HCT116 (cell line): ENCODE results near the gene FAM168A. TPM values are rescaled to one million over a fixed set of nuclear protein-coding genes. Genes with fewer than 3 reads are reported as not detected.

Experiments
- ATAC-seq: fragments of 200-7000 bp; cut with Tn5 transposase; 2 replicates; pipeline ENCODE4 v1.9.1; 2020; ENCODE audit warnings: mild to moderate bottlenecking, moderate library complexity
- BruUV-seq: library from RNA; stranded (reverse); fragments of 400-500 nt; replicated peaks from 2 replicates; lab custom pipeline; 2021; lab: Mats Ljungman, UMichigan
- CTCF ChIA-PET: fragments of 300-600 bp; sonication (Branson Sonifier 250); formaldehyde crosslinking; loops from one replicate; lab custom pipeline; 2021; ENCODE audit warnings: antibody characterized with exemption; lab: Charles Lee
- POLR2A ChIA-PET: fragments of 300-600, 350-600 bp; sonication (Branson Sonifier 250); formaldehyde crosslinking; loops from one replicate; lab custom pipeline; 2021; ENCODE audit warnings: antibody characterized with exemption; lab: Charles Lee
- RAD21 ChIA-PET, 2 experiments: fragments of 300-600 bp; sonication (Branson Sonifier 250); formaldehyde crosslinking; loops; one replicate each; lab custom pipeline; 2023; ENCODE audit warnings: low total read pairs in 2 of 2; ENCODE audit not compliant: uncharacterized antibody in 2 of 2, unreplicated experiment in 2 of 2, low non-redundant PET in 1 of 2; lab: Charles Lee
- DNase-seq: peaks from one replicate; pipeline ENCODE4 v3.0.0-alpha.2; 2010; ENCODE audit warnings: low read depth, low spot score
- H2AFZ ChIP-seq: fragments of 200-600 bp; shearing (Covaris generic), sonication (generic); 2 replicates; pipeline ENCODE4 v1.6.1; 2017; ENCODE audit warnings: low read depth, mixed run types, mixed read lengths, antibody characterized with exemption, low read length; ENCODE audit not compliant: poor library complexity, severe bottlenecking
- H3K27ac ChIP-seq: 2 replicates; pipeline ENCODE4 v1.5.1; 2012; ENCODE audit warnings: low read depth, low read length
- H3K27me3 ChIP-seq: fragments of 200-600 bp; sonication (generic); 2 replicates; pipeline ENCODE4 v1.6.1; 2016; ENCODE audit warnings: mixed run types, low read length, mixed read lengths; ENCODE audit not compliant: insufficient read depth
- H3K36me3 ChIP-seq, 2 experiments: fragments of 200-500 bp in 1 of 2; fragments of 200-600 bp in 1 of 2; sonication (Bioruptor generic) in 1 of 2; sonication (generic) in 1 of 2; 2 replicates each; pipeline versions ENCODE4 v1.5.1 to v1.6.1; 2014 to 2016; ENCODE audit warnings: low read length in 2 of 2, inconsistent platforms in 1 of 2, mixed read lengths in 1 of 2, mixed run types in 1 of 2; ENCODE audit not compliant: insufficient read depth in 2 of 2, control insufficient read depth in 1 of 2
- H3K4me1 ChIP-seq, 2 experiments: fragments of 200-600 bp in 1 of 2; sonication (generic) in 1 of 2; 2 replicates each; pipeline versions ENCODE4 v1.5.1 to v1.6.1; 2012 to 2017; ENCODE audit warnings: low read length in 2 of 2, inconsistent platforms in 1 of 2, mild to moderate bottlenecking in 1 of 2, mixed read lengths in 1 of 2, mixed run types in 1 of 2, moderate library complexity in 1 of 2; ENCODE audit not compliant: insufficient read depth in 2 of 2, control insufficient read depth in 1 of 2
- H3K4me2 ChIP-seq: fragments of 200-600 bp; sonication (generic); 2 replicates; pipeline ENCODE4 v1.6.1; 2017; ENCODE audit warnings: mixed run types, low read length, mixed read lengths
- H3K4me3 ChIP-seq, 2 experiments: fragments of 200-600 bp in 1 of 2; sonication (generic) in 1 of 2; replicated peaks in 1 of 2; 2 replicates each; pipeline ENCODE4 v1.5.1; 2011 to 2016; ENCODE audit warnings: low read length in 2 of 2, control low read depth in 1 of 2, low read depth in 1 of 2, mild to moderate bottlenecking in 1 of 2, mixed read lengths in 1 of 2, mixed run types in 1 of 2
- H3K79me2 ChIP-seq: fragments of 200-600 bp; sonication (generic); 2 replicates; pipeline ENCODE4 v1.6.1; 2017; ENCODE audit warnings: mild to moderate bottlenecking, mixed run types, low read length, moderate library complexity, mixed read lengths; ENCODE audit not compliant: insufficient read depth
- H3K9ac ChIP-seq: fragments of 200-600 bp; sonication (generic); 2 replicates; pipeline ENCODE4 v1.6.1; 2016; ENCODE audit warnings: low read length, mixed read lengths
- H3K9me2 ChIP-seq: fragments of 200-600 bp; sonication (generic), shearing (Covaris generic); 2 replicates; pipeline ENCODE4 v1.6.1; 2017; ENCODE audit warnings: mixed run types, mild to moderate bottlenecking, moderate library complexity; ENCODE audit not compliant: insufficient read depth
- H3K9me3 ChIP-seq, 2 experiments: fragments of 200-500 bp in 1 of 2; fragments of 200-600 bp in 1 of 2; sonication (Bioruptor generic) in 1 of 2; sonication (generic) in 1 of 2; 2 replicates each; pipeline ENCODE4 v1.6.1; 2014 to 2017; ENCODE audit warnings: low read length in 2 of 2, mixed read lengths in 2 of 2, inconsistent platforms in 1 of 2, low read depth in 1 of 2, mild to moderate bottlenecking in 1 of 2, mixed run types in 1 of 2, moderate library complexity in 1 of 2; ENCODE audit not compliant: control insufficient read depth in 1 of 2, insufficient read depth in 1 of 2
- H4K20me1 ChIP-seq: fragments of 200-600 bp; sonication (generic), shearing (Covaris generic); 2 replicates; pipeline ENCODE4 v1.6.1; 2017; ENCODE audit warnings: mixed run types, mild to moderate bottlenecking, moderate library complexity; ENCODE audit not compliant: insufficient read depth
- CBX3 ChIP-seq: IDR thresholded peaks from 2 replicates; pipeline ENCODE4 v1.6.1; 2012; ENCODE audit warnings: low read depth
- CEBPB ChIP-seq: IDR thresholded peaks from 2 replicates; pipeline ENCODE4 v1.6.1; 2012; ENCODE audit warnings: low read depth
- EZH2 ChIP-seq: fragments of 200-600 bp; sonication (generic); IDR thresholded peaks from 2 replicates; pipeline ENCODE4 v1.6.1; 2017; ENCODE audit warnings: antibody characterized with exemption, mixed run types
- EZH2phosphoT487 ChIP-seq: fragments of 200-600 bp; IDR thresholded peaks from 2 replicates; pipeline ENCODE4 v1.6.1; 2018; ENCODE audit warnings: antibody characterized with exemption, borderline replicate concordance
- RAD21 ChIP-seq: IDR thresholded peaks from 2 replicates; pipeline ENCODE4 v1.6.1; 2012; ENCODE audit warnings: low read depth, mild to moderate bottlenecking
- ZFX ChIP-seq: fragments of 450-650 bp; IDR thresholded peaks from 2 replicates; pipeline ENCODE4 v1.6.1; 2017
- intact Hi-C: fragments of 100-400 bp; cut with micrococcal nuclease; formaldehyde crosslinking; loops from 2 replicates; pipeline ENCODE4 v1.10.0; 2022
- total RNA-seq: library from RNA; stranded (reverse); gene quantifications from one replicate; pipeline ENCODE4 v1.2.1, GENCODE V29; 2021; ENCODE audit not compliant: unreplicated experiment
- TF ChIP-seq, protein P1 (sequence below), 3 experiments: fragments of 200-600 bp in 1 of 3; sonication (generic) in 1 of 3; IDR thresholded peaks in 2 of 3; conservative IDR thresholded peaks in 1 of 3; 2 replicates each; pipeline ENCODE4 v1.5.1; 2012 to 2017; ENCODE audit warnings: low read depth in 2 of 3, low read length in 2 of 3, antibody characterized with exemption in 1 of 3, borderline replicate concordance in 1 of 3, control low read depth in 1 of 3, mild to moderate bottlenecking in 1 of 3, mixed read lengths in 1 of 3, mixed run types in 1 of 3, moderate library complexity in 1 of 3; ENCODE audit not compliant: insufficient read depth in 1 of 3
- TF ChIP-seq, protein P2 (sequence below): IDR thresholded peaks from 2 replicates; pipeline ENCODE4 v1.6.1; 2012
- TF ChIP-seq, protein P3 (sequence below): IDR thresholded peaks from 2 replicates; pipeline ENCODE4 v1.6.1; 2011; ENCODE audit warnings: mild to moderate bottlenecking, low read length, moderate library complexity; ENCODE audit not compliant: insufficient replicate concordance; ENCODE audit errors: extremely low read depth

The FAM168A gene
- total RNA-seq, 1 experiment from 2014 or later = 31.5 TPM

DNA sequence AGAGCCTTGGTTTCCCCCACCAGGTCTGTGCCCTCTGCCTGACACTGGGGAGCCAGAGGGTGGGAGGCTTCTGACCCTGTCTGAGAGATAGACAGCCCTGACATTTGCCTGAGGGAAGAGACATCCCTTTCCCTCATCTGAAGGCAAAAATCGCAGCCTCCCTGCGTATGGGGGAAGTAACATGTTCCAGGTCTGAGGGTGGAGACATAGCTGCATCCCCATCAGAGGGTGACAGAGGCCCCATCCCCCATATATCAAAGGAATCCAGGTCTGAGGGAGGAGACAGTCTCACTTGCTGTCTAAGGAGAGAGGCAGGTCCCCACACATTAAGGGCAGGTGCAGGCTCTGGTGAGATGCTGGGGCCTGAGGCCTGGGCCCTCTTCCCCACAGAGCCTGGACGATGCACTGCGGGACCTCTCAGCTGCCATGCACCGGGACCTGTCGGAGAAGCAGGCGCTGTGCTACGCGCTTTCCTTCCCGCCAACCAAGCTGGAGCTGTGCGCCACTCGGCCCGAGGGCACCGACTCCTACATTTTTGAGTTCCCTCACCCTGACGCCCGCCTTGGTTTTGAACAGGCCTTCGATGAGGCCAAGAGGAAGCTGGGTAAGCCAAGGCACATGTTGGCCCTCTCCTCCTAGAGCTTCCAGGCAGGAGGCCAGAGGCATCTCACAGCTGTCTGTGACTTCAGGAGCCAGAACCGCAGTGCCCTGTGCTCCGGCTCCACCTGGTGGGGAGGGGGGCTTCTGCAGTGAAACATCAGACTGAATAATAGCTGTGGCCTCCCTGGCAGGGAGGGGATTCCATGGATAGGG is 237.8 kb downstream of the FAM168A start:
- Histone ChIP-seq H3K27me3 (no peaks in the 10 kb centered on the region), H3K79me2 (no peaks in the 10 kb centered on the region), H3K4me1 (peaks cover 0 to 14% of the 10 kb centered on the region in 2 experiments; a peak in 1 of 4 replicates), H4K20me1 (no peaks in the 10 kb centered on the region), H3K9me3 (no peaks in the 10 kb centered on the region), H3K27ac (no peak overlapping the region), H3K9me2 (no peaks in the 10 kb centered on the region), H3K4me3 (no peak overlapping the region), H3K4me2 (no peak overlapping the region), H2AFZ (no peak overlapping the region), H3K36me3 (no peaks in the 10 kb centered on the region; a peak in 1 of 4 replicates), H3K9ac (no peak overlapping the region)
- DNase-seq (no peak), ATAC-seq (peak; percentile 38)
- ChIA-PET RAD21 (interaction anchor here (0.7 to 1.3 kb wide), 3 partner anchors 9 to 53 kb away, joined by 3 to 5 read pairs (median 3); no protein-coding TSS in a partner anchor), POLR2A (no interaction called here), CTCF (interaction anchor here (0.8 to 3.3 kb wide), 9 partner anchors 9 to 53 kb away, joined by 3 to 40 read pairs (median 5); no protein-coding TSS in a partner anchor)
- intact Hi-C loops = no loop called here
- no peak for TF ChIP-seq EZH2phosphoT487
- TF ChIP-seq RAD21 = peak; percentile 54
- TF ChIP-seq CEBPB = no peak
- TF ChIP-seq, protein P1, sequence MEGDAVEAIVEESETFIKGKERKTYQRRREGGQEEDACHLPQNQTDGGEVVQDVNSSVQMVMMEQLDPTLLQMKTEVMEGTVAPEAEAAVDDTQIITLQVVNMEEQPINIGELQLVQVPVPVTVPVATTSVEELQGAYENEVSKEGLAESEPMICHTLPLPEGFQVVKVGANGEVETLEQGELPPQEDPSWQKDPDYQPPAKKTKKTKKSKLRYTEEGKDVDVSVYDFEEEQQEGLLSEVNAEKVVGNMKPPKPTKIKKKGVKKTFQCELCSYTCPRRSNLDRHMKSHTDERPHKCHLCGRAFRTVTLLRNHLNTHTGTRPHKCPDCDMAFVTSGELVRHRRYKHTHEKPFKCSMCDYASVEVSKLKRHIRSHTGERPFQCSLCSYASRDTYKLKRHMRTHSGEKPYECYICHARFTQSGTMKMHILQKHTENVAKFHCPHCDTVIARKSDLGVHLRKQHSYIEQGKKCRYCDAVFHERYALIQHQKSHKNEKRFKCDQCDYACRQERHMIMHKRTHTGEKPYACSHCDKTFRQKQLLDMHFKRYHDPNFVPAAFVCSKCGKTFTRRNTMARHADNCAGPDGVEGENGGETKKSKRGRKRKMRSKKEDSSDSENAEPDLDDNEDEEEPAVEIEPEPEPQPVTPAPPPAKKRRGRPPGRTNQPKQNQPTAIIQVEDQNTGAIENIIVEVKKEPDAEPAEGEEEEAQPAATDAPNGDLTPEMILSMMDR (IDR thresholded peaks at IDR 0.05 in 2 of 3, conservative IDR thresholded peaks at IDR 0.05 in 1 of 3; ENCODE audit: borderline replicate concordance in 1 of 3, insufficient read depth in 1 of 3, low read depth in 2 of 3, low read length in 2 of 3) = peak; percentile 38 to 76 (median 66); a peak in 5 of 6 replicates
- BruUV-seq = no TSS peak

DNA sequence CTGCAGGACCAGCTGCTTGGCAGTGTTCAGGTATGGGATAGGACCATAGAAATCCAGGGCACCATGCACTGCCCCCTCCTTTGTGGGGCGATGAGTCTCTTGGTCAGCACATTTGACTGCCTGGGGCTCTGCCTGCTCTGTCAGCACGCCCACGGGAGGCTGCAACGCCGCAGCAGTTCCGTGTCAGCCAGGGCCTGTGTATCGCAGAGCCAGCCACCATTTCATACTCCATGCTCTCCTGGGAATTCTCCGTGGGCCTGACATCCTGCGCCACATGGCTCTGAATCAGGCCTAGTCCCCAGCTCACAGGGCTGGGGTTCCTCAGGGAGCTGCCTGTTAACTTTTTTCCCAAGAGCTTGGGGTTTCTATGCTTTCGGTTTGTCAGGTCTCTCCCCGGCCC is 238.6 kb downstream of the FAM168A start:
- no peaks in the 10 kb centered on the region for H3K9me2 ChIP-seq
- H3K9ac ChIP-seq = no peak overlapping the region
- no peaks in the 10 kb centered on the region for H3K79me2 ChIP-seq
- H3K27ac ChIP-seq = no peak overlapping the region
- no peak overlapping the region for H2AFZ ChIP-seq
- no peaks in the 10 kb centered on the region for H3K27me3 ChIP-seq
- H3K4me1 ChIP-seq = peaks cover 0 to 14% of the 10 kb centered on the region in 2 experiments; a peak in 1 of 4 replicates
- no peak overlapping the region for H3K4me3 ChIP-seq
- ChIA-PET POLR2A (no interaction called here), RAD21 (no interaction called here), CTCF (interaction anchor here (1.1 to 2.0 kb wide), 3 partner anchors 10 to 52 kb away, joined by 4 to 8 read pairs (median 6); no protein-coding TSS in a partner anchor)
- intact Hi-C loops = no loop called here
- no TSS peak for BruUV-seq
- H3K9me3 ChIP-seq = no peaks in the 10 kb centered on the region
- DNase-seq = no peak
- H3K4me2 ChIP-seq = no peak overlapping the region
- no peak for ATAC-seq
- H4K20me1 ChIP-seq = no peaks in the 10 kb centered on the region
- no peaks in the 10 kb centered on the region; a peak in 1 of 4 replicates for H3K36me3 ChIP-seq
- TF ChIP-seq RAD21 (no peak), ZFX (no peak), CBX3 (no peak), EZH2 (no peak), CEBPB (no peak)
- TF ChIP-seq, protein P2, sequence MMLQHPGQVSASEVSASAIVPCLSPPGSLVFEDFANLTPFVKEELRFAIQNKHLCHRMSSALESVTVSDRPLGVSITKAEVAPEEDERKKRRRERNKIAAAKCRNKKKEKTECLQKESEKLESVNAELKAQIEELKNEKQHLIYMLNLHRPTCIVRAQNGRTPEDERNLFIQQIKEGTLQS = no peak
- TF ChIP-seq, protein P3, sequence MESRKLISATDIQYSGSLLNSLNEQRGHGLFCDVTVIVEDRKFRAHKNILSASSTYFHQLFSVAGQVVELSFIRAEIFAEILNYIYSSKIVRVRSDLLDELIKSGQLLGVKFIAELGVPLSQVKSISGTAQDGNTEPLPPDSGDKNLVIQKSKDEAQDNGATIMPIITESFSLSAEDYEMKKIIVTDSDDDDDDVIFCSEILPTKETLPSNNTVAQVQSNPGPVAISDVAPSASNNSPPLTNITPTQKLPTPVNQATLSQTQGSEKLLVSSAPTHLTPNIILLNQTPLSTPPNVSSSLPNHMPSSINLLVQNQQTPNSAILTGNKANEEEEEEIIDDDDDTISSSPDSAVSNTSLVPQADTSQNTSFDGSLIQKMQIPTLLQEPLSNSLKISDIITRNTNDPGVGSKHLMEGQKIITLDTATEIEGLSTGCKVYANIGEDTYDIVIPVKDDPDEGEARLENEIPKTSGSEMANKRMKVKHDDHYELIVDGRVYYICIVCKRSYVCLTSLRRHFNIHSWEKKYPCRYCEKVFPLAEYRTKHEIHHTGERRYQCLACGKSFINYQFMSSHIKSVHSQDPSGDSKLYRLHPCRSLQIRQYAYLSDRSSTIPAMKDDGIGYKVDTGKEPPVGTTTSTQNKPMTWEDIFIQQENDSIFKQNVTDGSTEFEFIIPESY = no peak
- TF ChIP-seq, protein P1 (IDR thresholded peaks at IDR 0.05 in 2 of 3, conservative IDR thresholded peaks at IDR 0.05 in 1 of 3; ENCODE audit: borderline replicate concordance in 1 of 3, insufficient read depth in 1 of 3, low read depth in 2 of 3, low read length in 2 of 3) = no peak
